HG03280 (cell line): ENCODE data around the gene SLC9A9.
A peak's percentile ranks its signal among the peaks of the same experiment; 100 is the strongest.
"Not testable (repeated sequence)": the region's sequence is repeated elsewhere in the genome, so short reads cannot be mapped to it uniquely, and the experiment has no call there.

ENCODE experiments used
- ATAC-seq: cut with Tn5 transposase; IDR thresholded peaks from one replicate; pipeline ENCODE4 v1.9.1; 2021; ENCODE audit warnings: mild to moderate bottlenecking, moderate library complexity; ENCODE audit not compliant: unreplicated experiment

SLC9A9 gene

DNA sequence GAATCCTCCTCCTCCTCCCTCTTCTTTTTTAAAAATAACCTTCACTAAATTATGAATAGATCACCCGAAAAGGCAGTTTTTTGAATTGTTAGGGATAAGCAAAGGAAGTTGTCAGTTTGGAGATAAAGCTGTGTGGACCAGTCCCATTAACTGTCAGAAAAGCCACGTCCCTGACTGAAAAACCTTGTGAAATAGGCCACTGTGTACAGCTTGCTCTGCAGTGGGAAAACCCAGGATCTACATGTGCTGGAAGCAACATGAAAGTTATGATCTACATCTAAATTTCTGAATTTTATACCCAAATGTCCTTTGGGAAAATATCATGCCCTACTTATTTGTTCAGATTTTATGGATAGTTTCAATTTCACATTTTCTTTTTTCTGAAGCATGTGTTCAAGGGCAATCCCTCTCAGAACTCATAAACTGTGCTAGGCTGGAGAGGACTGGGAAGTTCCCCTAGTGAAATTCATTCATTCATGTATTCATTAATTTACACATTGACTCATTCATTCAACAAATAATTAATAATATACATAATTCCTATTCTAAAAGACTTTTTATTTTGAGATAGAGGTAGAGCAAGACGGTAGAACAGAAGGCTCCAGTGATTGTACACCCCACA, 149.5 kb downstream of the SLC9A9 start:
- ATAC-seq = no peak

DNA sequence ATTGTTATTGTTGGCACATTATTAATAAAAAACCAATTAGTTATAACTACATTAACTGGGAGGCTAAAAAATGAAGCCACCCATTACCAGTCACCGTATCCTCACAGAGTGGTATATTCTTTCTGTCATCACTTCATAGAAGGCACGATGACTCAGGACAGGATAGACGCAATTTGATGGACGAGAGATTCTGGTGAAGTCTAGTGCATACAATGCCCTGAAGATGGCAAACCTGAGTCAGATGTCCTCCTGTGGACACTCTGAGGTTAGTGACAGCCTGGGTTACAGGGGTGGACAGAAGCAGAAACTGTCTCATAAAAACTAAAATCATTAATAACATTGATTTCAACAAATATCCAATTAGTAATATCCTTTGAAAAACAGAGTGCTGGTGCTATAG, 150.3 kb downstream of the SLC9A9 start:
- no peak for ATAC-seq

DNA sequence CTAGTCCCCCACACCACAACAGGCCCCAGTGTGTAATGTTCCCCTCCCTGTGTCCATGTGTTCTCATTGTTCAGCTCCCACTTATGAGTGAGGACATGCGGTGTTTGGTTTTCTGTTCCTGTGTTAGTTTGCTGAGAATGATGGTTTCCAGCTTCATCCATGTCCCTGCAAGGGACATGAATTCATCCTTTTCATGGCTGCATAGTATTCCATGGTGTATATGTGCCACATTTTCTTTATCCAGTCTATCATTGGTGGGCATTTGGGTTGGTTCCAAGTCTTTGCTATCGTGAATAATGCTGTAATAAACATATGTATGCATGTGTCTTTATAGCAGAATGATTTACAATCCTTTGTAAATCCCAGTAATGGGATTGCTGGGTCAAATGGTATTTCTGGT, 152.9 kb downstream of the SLC9A9 start:
- not testable (repeated sequence) for ATAC-seq

DNA sequence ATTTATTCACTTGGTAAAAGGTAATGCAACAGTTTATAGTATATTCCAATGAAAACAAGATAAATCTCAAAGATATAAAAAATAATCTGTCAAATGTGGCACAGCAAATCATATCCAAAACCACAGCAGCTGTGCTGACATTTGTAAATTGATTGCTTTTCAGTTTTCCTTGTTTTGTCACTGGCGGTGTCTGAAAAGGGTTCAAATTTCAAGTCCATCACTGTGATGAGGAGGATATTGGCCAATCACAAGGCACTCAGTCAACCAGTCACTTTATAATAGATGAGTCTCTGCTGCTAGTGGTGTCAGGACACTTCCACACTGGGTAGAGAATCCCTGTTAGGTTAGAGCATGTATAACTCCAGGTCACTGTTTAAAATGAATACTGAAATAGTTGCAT, 154.8 kb downstream of the SLC9A9 start:
- no peak for ATAC-seq

DNA sequence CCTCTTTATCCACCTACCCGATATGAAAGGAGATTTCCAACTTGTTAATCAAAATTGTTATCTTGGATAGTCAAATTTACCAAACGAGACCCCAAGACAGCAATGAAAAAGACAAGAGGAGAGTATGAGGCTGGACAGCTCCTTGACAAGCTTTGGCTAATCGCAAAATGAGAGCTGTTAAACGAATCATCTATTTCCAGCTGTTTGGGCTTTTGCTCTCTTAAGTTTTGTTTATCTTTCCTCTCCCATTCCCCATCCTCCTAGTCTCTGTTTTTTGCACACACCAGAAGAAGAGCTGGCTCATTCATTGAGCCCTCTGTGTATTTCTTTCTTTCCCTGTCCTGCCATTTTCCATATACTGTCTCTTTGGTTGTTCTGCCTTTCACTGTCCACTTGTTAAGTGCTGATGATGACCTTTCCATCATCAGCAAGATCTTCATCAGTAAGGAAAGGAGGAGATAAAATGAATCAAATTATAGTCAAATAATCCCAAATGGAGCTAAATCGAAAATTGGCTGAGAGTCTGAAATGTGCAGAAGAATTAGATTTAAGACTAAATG, 161.6 kb downstream of the SLC9A9 start:
- no peak for ATAC-seq

DNA sequence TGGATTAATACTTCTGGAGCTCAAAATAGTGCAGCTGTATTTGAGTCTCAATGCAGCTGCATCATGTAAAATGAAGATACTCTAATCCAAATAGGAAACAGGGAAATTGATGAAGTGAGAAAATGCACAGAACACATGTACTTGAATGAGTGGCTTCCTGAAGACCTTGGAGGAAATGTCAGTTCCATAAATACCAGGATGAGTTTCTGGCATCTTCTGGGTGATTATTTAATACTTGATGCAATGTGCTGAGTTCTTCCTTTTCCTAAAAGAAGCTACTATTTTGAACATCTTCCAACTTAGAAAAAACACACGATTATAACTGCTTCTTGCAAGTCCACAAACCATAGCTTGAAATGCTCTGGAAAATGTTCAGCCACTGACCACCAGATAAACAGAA, 162.8 kb downstream of the SLC9A9 start:
- no peak for ATAC-seq

DNA sequence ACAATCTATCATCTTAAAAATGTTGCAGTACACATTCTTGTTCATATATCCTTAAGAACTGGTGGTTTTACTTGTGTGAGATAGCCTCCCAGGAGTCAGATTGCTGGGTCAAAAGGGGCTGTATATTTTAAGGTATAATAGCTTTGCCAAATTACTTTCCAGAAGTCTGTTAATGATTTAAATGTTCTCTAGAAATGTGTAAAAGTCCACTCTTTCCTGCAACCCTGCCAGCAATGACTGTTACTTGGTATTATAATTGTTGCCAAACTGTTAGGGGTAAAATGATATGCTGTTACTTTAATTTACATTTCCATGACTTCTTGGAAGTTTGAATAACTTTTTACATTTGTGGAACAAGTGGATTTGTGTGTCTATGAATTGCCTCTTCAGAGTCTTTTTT, 170.8 kb downstream of the SLC9A9 start:
- no peak for ATAC-seq

DNA sequence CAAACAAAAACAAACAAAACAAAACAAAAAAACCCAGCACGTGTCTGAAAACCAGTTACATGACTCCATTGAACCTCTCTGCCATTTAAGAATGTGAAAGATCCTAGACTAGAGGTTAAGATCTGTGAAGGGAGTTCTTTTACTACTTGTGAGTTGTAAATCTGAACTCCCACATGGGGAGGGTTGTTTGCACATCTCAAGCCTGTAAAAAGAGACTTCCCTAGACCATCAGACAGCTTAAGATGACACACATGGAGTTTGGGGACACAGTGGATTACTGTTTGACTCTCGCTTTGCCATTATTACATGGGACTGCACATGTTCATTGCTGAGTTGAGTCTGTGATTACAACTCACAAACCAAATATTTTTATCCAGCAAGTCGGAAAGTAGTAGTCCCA, 171.5 kb downstream of the SLC9A9 start:
- no peak for ATAC-seq

DNA sequence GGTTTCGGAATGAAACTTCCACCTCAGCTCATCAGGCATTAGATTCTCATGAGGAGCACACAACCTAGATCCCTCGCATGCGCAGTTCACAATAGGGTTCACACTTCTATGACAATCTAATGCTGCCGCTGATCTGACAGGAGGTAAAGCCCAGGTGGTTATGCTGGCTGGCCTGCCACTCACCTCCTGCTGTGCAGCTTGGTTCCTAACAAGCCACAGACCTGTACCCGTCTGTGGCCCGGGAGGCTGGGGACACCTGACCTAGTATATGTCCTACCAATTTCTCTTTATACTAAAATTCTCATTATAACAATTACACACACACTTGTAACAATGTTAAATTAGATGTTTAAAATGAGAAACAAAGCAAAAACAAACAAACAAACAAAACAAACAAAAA, 172.2 kb downstream of the SLC9A9 start:
- ATAC-seq = no peak

DNA sequence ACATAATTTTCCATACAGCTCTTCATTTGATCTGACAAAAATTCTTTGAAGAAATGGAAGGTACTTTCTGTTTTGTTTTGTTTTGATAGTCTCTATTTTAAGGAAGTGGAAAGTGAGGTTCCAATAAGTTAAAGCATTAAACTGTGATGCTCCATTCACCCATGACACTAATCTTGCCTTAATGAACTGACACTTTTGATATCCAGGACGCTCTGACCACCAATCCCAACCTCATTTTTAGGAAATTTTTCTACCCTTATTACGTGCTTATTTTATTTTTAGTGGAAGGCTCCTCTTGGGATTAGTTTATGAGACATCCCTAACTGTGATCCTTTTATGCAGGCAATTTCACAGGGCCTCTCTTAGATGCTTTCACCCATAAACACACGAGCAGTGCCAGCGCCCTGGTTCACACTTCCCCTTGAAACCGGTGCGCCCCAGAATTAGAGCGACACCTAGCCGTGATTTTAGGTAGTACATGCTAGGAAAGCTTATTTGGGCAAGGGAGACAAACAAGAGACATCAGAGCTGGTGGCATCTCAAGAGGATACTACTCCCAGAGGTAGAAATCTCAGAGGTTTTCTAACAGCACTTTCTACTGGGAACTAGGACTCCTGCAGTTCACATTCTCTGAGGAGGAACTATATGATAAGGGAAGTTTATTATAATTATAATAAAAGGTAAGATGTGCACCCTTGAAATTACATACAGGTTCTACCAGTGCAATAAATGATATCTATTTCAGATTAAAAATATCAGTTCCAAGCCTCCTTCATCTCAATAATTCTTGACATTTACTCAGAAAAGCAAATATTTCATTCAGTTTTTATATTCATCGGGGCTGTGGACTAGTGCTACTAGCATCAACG, 173.9 kb downstream of the SLC9A9 start:
- ATAC-seq = peak; percentile 67

DNA sequence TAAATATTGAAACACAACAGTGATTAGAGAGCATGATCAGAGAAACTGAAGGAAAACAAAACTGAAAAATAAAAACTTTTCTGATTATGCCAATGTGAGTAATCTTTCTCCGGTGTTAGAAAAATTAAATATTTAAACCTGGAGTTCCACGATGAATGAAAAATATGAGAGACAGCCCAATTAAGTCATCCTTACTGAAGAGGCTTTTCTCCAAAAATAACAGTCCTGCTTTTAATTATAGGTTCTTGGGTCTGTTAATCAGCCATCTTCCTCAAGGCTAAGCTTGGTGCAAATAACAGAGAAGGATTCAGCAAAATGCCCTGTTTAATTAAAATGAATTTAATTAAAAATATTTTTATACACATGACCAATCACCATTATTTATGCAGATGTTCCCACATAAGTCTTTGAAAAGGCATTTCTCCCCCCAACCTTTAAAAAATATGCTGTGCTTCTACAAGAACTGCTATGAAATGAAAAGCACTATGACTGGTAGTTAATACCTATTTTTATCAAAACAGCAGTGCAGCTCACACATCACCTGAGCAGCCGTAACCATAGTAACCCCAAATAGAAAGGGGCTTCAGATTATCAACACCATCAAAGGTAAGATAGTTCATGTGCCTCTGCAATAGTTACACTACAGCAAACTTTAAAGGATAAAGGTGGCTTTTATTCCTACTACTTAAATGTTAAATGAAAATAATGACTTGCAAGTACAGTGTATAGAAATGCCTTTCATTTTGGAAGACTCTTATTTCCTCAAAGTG, 175.7 kb downstream of the SLC9A9 start:
- no peak for ATAC-seq

DNA sequence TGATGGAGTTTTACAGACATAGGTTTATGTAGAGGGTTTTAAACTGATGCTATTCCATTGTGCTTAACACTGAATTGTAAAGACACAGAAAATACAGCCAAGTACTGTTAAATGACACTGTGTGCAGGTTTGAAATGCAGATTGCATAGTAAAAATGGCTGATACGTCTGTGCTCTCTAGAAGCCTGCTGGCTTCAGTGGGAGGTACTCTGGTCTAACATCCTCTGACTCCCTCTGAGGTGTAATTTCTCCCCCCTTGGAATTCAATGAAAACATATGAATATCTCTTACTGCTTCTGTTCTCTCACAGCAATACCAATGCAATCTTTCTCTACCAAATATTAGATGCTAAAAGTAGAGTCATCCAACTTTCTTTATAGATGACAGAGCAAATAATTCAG, 176.6 kb downstream of the SLC9A9 start:
- no peak for ATAC-seq

DNA sequence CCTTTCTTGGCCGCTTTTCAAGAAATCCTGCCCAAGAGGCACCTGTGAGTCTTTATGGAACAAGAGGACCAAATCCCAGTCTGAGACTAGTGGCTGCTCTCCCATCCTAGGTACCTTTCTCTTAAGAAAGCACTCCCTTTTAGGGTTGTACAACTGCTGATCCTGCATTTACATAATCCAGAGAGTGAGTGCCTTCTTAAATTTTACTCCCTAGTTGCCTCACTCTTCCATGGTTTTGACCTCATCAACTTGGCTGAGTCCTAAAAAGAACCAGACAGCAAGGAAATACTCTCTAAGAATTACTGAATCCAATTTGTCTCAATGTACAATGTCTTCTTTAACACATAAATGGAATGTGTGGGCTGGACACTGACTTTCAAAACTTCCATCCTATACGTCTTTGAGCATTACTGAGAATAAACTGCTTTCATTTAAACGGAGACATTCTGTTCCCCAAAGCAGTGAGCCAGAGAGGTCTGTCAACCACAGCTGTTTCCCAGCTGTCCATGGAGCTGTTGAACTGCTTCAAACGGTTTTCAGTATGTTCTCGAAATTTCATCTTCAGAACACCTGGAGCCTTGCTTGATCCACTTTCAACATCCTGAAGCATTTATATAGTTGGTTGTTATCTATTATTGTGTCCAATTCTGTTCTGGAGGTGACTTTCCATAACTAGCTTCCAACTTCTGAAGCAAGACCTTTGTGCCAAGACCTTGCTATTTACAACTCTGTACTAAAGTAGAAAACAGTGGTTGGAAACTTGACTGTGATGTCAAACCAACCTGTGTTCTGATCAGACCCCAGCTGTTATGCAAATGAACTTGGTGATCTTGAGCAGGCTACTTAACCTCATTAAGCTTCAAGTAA, 179.1 kb downstream of the SLC9A9 start:
- peak; percentile 94 for ATAC-seq

DNA sequence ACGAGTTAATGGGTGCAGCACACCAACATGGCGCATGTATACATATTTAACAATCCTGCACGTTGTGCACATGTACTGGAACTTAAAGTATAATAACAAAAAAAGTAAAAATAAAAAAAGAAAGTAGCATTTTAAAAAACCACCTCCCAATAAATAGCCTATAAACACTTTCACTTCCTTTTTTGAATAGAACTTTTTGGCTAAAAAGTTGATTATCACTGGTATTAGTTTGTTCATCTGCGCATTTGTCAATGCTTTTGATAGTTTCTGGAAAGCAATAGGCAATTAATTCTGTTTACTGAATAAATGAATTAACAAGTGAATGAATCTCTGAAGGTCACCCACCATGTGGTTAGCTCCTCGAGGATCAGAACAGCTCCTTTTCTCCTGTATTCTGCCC, 179.9 kb downstream of the SLC9A9 start:
- ATAC-seq = no peak

DNA sequence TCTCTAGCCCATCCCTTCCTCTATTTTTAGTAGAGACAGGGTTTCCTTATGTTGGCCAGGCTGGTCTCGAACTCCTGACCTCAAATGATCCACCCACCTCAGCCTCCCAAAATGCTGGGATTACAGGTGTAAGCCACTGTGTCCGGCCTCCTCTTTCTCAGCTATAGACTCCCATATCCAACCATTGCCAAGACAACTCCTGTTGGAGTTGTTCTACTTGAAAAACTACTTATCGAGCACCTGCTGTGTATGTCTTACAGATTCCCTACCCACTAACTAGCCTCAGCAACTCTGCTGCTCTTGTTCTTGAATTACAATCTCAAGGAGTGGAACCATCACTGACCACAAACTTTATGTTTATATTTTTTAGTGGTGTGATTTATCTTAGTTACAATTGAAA, 186.6 kb downstream of the SLC9A9 start:
- ATAC-seq = no peak

DNA sequence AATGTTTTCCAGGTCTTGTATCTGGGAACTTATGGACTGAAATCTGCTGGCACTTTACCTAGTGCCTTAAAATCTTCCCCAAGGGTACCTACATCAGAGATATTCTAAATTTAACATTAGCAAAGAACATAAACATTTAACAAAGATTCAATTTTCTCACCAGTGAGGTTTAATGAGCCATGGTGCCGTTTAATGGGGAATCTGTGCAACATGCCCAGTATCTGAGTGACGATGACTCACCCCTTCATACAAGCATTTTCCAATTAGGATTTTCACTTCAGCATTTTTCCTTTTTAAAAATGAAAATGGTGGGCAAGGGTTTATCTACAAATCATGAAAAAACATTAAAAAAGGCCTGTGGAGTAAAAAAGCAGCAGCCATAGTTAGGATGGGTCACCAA, 189.4 kb downstream of the SLC9A9 start:
- ATAC-seq = no peak

DNA sequence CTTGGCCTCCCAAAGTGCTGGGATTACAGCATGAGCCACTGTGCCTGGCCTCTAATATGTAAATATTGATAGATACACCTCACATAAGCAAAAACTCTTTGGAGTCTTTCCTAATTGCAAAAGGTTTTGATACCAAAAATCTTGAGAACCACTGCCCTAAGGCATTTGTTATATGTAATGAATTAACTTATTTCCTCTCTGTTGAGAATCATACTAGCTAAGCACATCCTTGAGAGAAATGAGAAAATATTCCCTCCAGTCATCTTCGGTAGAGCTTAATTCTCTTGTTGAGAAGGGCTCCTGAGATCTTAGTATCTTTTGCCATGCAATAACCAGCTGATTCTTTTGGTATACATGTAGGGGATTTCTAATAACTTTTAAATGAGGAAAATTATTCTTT, 190.2 kb downstream of the SLC9A9 start:
- ATAC-seq = no peak

DNA sequence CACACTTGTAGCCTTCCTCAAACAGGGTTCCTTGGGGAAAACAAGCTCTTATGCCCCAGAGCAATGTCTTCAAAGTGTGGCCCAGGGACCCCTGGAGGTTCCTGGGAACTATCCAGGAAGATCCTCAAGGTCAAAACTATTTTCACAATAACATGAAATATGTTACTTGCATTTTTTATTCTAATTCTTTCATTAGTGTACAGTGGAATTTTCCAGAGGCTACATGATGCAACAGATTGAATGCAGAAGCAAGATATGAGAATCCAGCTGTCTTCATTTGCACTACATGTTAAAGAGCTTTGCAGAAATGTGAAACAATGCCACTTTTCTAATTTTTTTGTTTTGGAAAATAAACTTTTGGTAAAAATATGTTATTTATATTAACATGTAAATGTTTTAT, 190.9 kb downstream of the SLC9A9 start:
- no peak for ATAC-seq

DNA sequence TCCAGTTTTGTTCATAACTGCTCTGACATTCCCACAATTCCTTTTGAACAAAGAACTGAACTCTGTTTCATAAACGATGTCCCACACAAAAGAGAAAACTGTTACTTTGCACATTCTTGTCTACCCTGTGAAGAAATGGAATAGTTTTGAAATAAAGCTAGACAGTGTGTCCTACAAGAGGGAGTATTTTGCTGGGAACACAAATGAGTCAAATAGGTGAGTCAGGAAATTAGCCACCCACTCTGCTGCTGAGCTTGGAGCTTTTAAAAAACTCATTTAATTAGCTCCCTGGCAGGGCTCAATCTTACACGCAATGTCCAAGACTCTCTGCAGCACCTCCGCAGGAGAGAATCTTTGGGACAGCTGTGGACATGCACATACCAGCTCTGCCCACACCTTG, 193.4 kb downstream of the SLC9A9 start:
- no peak for ATAC-seq

DNA sequence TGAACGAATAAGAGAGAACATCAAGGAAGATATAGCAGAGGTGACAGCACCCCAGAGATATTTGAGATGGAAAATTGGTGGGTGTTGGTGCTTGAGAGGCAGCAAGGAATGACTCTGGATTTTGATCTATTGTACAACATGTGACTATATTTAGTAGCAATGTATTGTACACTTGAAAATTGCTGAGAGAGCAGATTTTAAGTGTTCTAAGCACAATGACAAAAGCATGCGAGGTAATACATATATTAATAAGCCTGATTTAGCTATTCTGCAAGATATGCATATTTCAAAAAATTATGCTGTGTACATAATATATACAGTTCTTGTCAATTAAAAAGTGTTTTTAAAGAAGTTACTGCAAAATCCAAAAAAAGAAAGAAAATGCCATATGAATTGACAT, 194.3 kb downstream of the SLC9A9 start:
- ATAC-seq = no peak

DNA sequence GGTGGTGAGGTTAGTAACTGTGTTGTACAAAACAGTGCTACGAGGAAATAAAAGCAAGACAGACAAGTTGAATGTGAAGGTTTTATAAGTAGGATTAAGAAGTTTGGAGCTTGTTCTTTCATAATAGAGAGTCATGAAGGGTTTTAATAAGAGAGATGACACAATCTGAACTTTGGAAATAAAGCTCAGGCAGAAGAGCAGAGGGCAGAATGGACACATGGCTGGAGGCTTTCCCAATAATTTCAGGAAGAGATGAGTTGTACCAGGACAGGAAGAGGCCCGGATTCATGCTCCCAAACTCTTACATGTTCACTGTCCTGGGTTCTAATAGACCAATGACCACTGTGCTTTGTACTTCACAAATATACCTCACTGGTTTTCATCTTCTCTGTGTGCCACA, 194.8 kb downstream of the SLC9A9 start:
- no peak for ATAC-seq
